ENCODE results near the gene ZMYND8. TPM values are rescaled to one million over a fixed set of nuclear protein-coding genes. Genes with fewer than 3 reads are reported as not detected.
"Not testable (repeated sequence)": the region's sequence is repeated elsewhere in the genome, so short reads cannot be mapped to it uniquely, and the experiment has no call there.

Gene ZMYND8
- total RNA-seq, 1 donor from 2014 or later: 18.6 TPM

DNA sequence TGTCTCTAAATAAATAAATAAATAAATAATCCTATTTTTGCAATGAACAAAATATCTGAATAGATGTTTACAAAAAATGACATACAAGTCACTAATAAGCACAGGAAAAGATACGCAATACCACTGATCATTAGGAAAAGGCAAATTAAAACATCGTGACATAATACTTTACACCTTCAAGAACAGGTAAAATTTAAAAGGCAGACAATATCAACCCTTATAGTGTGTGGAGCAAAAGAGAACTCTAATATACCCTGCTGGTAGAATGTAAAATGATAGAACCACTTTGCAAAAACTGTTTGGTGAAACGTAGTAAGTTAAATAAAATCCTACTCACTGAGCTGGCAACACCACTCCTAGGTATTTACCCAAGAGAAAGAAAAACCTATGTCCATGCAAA is 67.4 kb downstream of the ZMYND8 start:
- no peak for DNase-seq (ENCODE audit: low read depth)
- no peak overlapping the region for H3K4me3 ChIP-seq (ENCODE audit: low read depth, low read length)
- TF ChIP-seq, protein P1, sequence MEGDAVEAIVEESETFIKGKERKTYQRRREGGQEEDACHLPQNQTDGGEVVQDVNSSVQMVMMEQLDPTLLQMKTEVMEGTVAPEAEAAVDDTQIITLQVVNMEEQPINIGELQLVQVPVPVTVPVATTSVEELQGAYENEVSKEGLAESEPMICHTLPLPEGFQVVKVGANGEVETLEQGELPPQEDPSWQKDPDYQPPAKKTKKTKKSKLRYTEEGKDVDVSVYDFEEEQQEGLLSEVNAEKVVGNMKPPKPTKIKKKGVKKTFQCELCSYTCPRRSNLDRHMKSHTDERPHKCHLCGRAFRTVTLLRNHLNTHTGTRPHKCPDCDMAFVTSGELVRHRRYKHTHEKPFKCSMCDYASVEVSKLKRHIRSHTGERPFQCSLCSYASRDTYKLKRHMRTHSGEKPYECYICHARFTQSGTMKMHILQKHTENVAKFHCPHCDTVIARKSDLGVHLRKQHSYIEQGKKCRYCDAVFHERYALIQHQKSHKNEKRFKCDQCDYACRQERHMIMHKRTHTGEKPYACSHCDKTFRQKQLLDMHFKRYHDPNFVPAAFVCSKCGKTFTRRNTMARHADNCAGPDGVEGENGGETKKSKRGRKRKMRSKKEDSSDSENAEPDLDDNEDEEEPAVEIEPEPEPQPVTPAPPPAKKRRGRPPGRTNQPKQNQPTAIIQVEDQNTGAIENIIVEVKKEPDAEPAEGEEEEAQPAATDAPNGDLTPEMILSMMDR (conservative IDR thresholded peaks at IDR 0.05; ENCODE audit: low read depth, low read length): no peak

DNA sequence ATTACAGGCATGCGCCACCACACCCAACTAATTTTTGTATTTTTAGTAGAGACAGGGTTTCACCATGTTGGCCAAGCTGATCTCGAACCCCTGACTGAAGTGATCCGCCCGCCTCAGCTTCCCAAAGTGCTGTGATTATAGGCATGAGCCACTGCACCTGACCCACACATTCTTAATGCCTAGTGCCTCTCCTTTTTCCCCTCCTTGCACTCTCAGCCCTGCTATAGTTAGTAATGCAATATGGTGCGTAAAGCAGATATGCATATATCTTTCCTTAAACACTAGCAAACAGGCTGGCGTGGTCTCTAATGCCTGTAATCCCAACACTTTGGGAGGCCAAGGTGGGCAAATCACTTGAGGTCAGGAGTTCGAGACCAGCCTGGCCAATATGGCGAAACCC is 68.0 kb downstream of the ZMYND8 start:
- not testable (repeated sequence) for DNase-seq (ENCODE audit: low read depth); H3K4me3 ChIP-seq (ENCODE audit: low read depth, low read length)

DNA sequence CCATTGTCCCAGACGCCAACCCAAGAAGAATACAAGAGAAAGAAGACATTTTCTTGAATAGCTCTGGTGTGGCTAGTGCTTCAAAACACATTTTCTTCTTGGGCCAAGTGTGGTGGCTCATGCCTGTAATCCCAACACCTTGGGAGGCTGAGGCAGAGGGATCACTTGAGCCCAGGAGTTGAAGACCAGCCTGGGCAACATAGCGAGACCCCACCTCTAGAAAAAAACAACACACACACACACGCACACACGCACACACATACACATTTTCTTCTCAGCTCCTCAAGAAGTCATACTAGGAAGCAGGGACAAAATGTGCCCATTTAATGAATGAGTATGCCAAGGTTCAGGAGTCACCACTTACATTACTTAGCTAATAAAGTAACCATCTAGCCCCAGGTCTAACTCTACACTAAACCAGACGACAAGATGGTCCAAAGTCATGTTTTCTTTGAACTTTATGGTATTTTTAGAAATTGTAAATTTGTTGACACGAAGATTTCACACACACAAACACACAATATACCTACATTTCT is 68.8 kb downstream of the ZMYND8 start:
- DNase-seq (ENCODE audit: low read depth): no peak
- no peak overlapping the region for H3K4me3 ChIP-seq (ENCODE audit: low read depth, low read length)
- TF ChIP-seq, protein P1 (conservative IDR thresholded peaks at IDR 0.05; ENCODE audit: low read depth, low read length): no peak

DNA sequence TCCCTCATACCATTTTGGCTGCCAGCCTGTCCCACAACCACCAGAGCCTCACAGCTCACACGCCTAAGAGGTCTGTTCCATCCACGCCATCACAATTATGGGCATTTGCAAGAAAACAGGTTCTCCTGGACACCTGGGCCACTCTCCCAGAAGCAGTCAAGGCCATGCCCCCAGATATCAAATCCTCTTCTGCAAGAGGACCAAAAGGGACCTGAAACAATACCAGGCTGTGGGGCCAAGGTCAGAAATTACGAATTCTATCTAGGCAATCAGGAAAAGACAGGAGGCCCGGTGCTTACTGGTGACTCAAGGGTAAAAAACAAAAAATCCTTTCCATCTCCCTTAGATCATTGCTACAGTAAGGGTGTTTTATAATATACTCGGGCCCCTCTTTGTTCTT is 69.8 kb downstream of the ZMYND8 start:
- DNase-seq (ENCODE audit: low read depth): no peak
- H3K4me3 ChIP-seq (ENCODE audit: low read depth, low read length): no peak overlapping the region
- TF ChIP-seq, protein P1 (conservative IDR thresholded peaks at IDR 0.05; ENCODE audit: low read depth, low read length): no peak

DNA sequence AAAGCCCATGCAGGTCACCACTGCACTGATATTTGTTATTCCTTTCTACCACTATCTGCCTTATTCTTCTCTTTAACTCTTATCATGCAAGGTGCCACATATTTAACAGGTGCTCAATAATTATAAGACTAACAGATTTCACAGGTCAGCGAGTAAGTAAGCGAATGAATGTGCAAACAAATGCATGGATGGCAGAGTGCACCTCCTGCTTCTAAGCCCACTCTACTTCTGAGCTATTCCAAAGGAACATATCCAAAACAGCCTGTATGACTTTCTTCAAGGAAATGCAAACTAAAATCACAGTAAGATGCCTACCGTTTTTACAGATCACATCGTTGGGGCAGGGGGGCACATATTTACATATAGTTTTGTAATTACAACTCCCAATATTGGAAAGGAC is 71.3 kb downstream of the ZMYND8 start:
- no peak for DNase-seq (ENCODE audit: low read depth)
- H3K4me3 ChIP-seq (ENCODE audit: low read depth, low read length): no peak overlapping the region
- TF ChIP-seq, protein P1 (conservative IDR thresholded peaks at IDR 0.05; ENCODE audit: low read depth, low read length): no peak

DNA sequence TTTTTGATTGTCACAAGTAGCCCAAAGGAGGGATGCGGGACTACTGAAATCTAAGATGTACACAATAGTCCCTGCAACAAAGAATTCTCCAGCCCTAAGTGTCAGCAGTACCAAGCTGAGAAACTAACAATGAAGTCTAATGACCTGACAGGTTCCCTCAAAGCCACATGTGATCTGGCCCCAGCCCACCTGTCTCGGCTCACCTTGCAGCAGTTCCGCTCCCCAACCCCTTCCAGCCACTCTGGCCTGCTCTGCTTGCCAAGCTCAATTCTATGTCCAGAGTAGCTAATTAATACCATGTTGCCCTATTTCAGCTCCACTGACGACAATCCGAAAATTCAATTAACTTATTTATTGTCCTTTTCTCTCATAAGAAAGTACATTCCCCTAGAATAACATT is 72.1 kb downstream of the ZMYND8 start:
- H3K4me3 ChIP-seq (ENCODE audit: low read depth, low read length): no peak overlapping the region
- TF ChIP-seq, protein P1 (conservative IDR thresholded peaks at IDR 0.05; ENCODE audit: low read depth, low read length): no peak
- no peak for DNase-seq (ENCODE audit: low read depth)

DNA sequence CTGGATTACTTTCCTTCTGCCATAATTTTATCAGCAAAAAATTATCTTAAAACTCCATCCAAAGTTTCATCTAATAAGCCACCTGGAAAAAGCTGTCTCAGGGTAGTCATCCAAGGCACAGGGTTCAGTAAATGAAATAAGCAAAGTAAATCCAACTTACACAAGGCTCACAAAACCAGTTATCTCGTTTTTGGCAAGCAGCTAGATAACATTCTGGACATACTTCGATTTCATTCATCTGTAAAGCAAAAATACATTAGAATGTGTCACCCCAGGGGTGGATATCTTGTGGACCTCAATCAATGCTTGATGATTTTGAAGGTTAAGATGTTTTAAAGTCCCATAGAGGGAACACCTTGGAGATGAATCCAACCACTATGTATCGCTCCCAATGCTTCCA is 73.1 kb downstream of the ZMYND8 start:
- H3K4me3 ChIP-seq (ENCODE audit: low read depth, low read length): no peak overlapping the region
- no peak for DNase-seq (ENCODE audit: low read depth)
- TF ChIP-seq, protein P1 (conservative IDR thresholded peaks at IDR 0.05; ENCODE audit: low read depth, low read length): no peak

All from epithelial cell of proximal tubule (primary cell).